ENCODE results near the gene UBASH3A.

- no peak for TF ChIP-seq CTCF (IDR thresholded peaks at IDR 0.05)
- TF ChIP-seq EP300 (IDR thresholded peaks at IDR 0.05) = no peak
- TF ChIP-seq POLR2A (IDR thresholded peaks at IDR 0.05) = no peak
- TF ChIP-seq POLR2AphosphoS5 (IDR thresholded peaks at IDR 0.05) = no peak
Observed at GRCh38 chr21:42414928-42415769, 11.4 kb downstream of the UBASH3A start.
